ENCODE data around the gene CRYBB1. TPM values are rescaled to one million over a fixed set of nuclear protein-coding genes. Genes with fewer than 3 reads are reported as not detected.

CRYBB1 gene
- not detected for total RNA-seq

GRCh38 chr22:26617271-26618199 lies at the start of gene CRYBB1:
CRYBB1 (minus strand) TSS chr22:26618027; CDS start chr22:26616319, 1,708 bp downstream.
- Mint-ChIP-seq H3K4me3 (no peak within 1 kb of the TSS), H3K9me3 (no peaks in the 10 kb centered on the region), H3K27me3 (no peaks in the 10 kb centered on the region), H3K36me3 (no peaks in the 10 kb centered on the region), H3K27ac (peak within 1 kb of the TSS; percentile 1 to 53), H3K4me1 (ENCODE audit: low read depth in 2 of 2) (peaks cover 26 to 36% of the 10 kb centered on the region in 2 donors)
- DNase-seq (ENCODE audit: low spot score) (no peak), ATAC-seq (no peak)

- H3K4me3 Mint-ChIP-seq = no peak overlapping the region
- H3K27me3 Mint-ChIP-seq = no peaks in the 10 kb centered on the region
- H3K9me3 Mint-ChIP-seq = no peaks in the 10 kb centered on the region
- no peak for ATAC-seq
- H3K4me1 Mint-ChIP-seq (ENCODE audit: low read depth in 2 of 2) = peaks cover 58 to 60% of the 10 kb centered on the region in 2 donors
- no peaks in the 10 kb centered on the region for H3K36me3 Mint-ChIP-seq
- DNase-seq (ENCODE audit: low spot score) = no peak
- H3K27ac Mint-ChIP-seq = peak overlapping the region; percentile 90 to 98
These were observed 49.3 kb upstream of the CRYBB1 start for GRCh38 chr22:26667140-26667539.

- Mint-ChIP-seq H3K27ac (peak overlapping the region; percentile 95 to 97), H3K4me3 (peak overlapping the region; percentile 88), H3K4me1 (ENCODE audit: low read depth in 2 of 2) (peaks cover 49 to 51% of the 10 kb centered on the region in 2 donors)
These were observed 48.0 kb upstream of the CRYBB1 start for GRCh38 chr22:26665813-26666231.

GRCh38 chr22:26663374-26663923 lies 45.6 kb upstream of the CRYBB1 start:
- ATAC-seq (no peak), DNase-seq (ENCODE audit: low spot score) (no peak)

More at GRCh38 chr22:26665813-26666231, 48.0 kb upstream of the CRYBB1 start:
- H3K36me3 Mint-ChIP-seq = no peaks in the 10 kb centered on the region
- no peaks in the 10 kb centered on the region for H3K27me3 Mint-ChIP-seq
- no peaks in the 10 kb centered on the region for H3K9me3 Mint-ChIP-seq
- ATAC-seq = peak; percentile 28 to 34
- no peak for DNase-seq (ENCODE audit: low spot score)

GRCh38 chr22:26662160-26662559 lies 44.3 kb upstream of the CRYBB1 start:
- H3K27ac Mint-ChIP-seq = peak overlapping the region; percentile 49 to 63
- no peaks in the 10 kb centered on the region for H3K9me3 Mint-ChIP-seq
- H3K27me3 Mint-ChIP-seq = no peaks in the 10 kb centered on the region
- H3K4me1 Mint-ChIP-seq (ENCODE audit: low read depth in 2 of 2) = peaks cover 46 to 48% of the 10 kb centered on the region in 2 donors
- no peak overlapping the region for H3K4me3 Mint-ChIP-seq
- H3K36me3 Mint-ChIP-seq = no peaks in the 10 kb centered on the region
- ATAC-seq = no peak
- DNase-seq (ENCODE audit: low spot score) = no peak

More at GRCh38 chr22:26663374-26663923, 45.6 kb upstream of the CRYBB1 start:
- H3K4me3 Mint-ChIP-seq = no peak overlapping the region
- no peaks in the 10 kb centered on the region for H3K36me3 Mint-ChIP-seq
- no peaks in the 10 kb centered on the region for H3K9me3 Mint-ChIP-seq
- H3K4me1 Mint-ChIP-seq (ENCODE audit: low read depth in 2 of 2) = peaks cover 40 to 42% of the 10 kb centered on the region in 2 donors
- H3K27me3 Mint-ChIP-seq = no peaks in the 10 kb centered on the region
- peak overlapping the region; percentile 95 to 97 for H3K27ac Mint-ChIP-seq

- Mint-ChIP-seq H3K27me3 (no peaks in the 10 kb centered on the region), H3K4me3 (no peak overlapping the region), H3K27ac (no peak overlapping the region), H3K9me3 (no peaks in the 10 kb centered on the region), H3K4me1 (ENCODE audit: low read depth in 2 of 2) (peaks cover 45 to 47% of the 10 kb centered on the region in 2 donors), H3K36me3 (no peaks in the 10 kb centered on the region)
- ATAC-seq = no peak
- no peak for DNase-seq (ENCODE audit: low spot score)
These were observed 43.2 kb upstream of the CRYBB1 start for GRCh38 chr22:26660961-26661578.

GRCh38 chr22:26660356-26660755 lies 42.5 kb upstream of the CRYBB1 start:
- Mint-ChIP-seq H3K4me1 (ENCODE audit: low read depth in 2 of 2) (peaks cover 38 to 40% of the 10 kb centered on the region in 2 donors), H3K27me3 (no peaks in the 10 kb centered on the region), H3K36me3 (no peaks in the 10 kb centered on the region), H3K9me3 (no peaks in the 10 kb centered on the region), H3K4me3 (no peak overlapping the region), H3K27ac (no peak overlapping the region)
- ATAC-seq (no peak), DNase-seq (ENCODE audit: low spot score) (no peak)

GRCh38 chr22:26658671-26659478 lies 41.0 kb upstream of the CRYBB1 start:
- peaks cover 25 to 26% of the 10 kb centered on the region in 2 donors for H3K4me1 Mint-ChIP-seq (ENCODE audit: low read depth in 2 of 2)
- peak; percentile 89 for ATAC-seq

GRCh38 chr22:26658161-26658560 lies 40.3 kb upstream of the CRYBB1 start:
- DNase-seq (ENCODE audit: low spot score) (no peak), ATAC-seq (peak in 1 of 2 donors; percentile 13)
- peak overlapping the region; percentile 89 for H3K4me3 Mint-ChIP-seq
- H3K27ac Mint-ChIP-seq = peak overlapping the region; percentile 40 to 54
- no peaks in the 10 kb centered on the region for H3K27me3 Mint-ChIP-seq
- peaks cover 25 to 26% of the 10 kb centered on the region in 2 donors for H3K4me1 Mint-ChIP-seq (ENCODE audit: low read depth in 2 of 2)
- H3K9me3 Mint-ChIP-seq = no peaks in the 10 kb centered on the region
- no peaks in the 10 kb centered on the region for H3K36me3 Mint-ChIP-seq

More at GRCh38 chr22:26658671-26659478, 41.0 kb upstream of the CRYBB1 start:
- no peaks in the 10 kb centered on the region for H3K9me3 Mint-ChIP-seq
- peak overlapping the region; percentile 89 for H3K4me3 Mint-ChIP-seq
- peak overlapping the region; percentile 40 to 54 for H3K27ac Mint-ChIP-seq
- peak; percentile 85 for DNase-seq (ENCODE audit: low spot score)
- H3K36me3 Mint-ChIP-seq = no peaks in the 10 kb centered on the region
- no peaks in the 10 kb centered on the region for H3K27me3 Mint-ChIP-seq

GRCh38 chr22:26656891-26657851 lies 39.3 kb upstream of the CRYBB1 start, which contains the start of gene MIAT:
MIAT (plus strand) TSS chr22:26657588.
- H3K9me3 Mint-ChIP-seq = no peaks in the 10 kb centered on the region
- H3K4me3 Mint-ChIP-seq = peak within 1 kb of the TSS; percentile 89
- ATAC-seq = peak; percentile 84 to 86
- H3K27me3 Mint-ChIP-seq = no peaks in the 10 kb centered on the region
- H3K4me1 Mint-ChIP-seq (ENCODE audit: low read depth in 2 of 2) = peaks cover 22 to 25% of the 10 kb centered on the region in 2 donors
- H3K36me3 Mint-ChIP-seq = no peaks in the 10 kb centered on the region
- DNase-seq (ENCODE audit: low spot score) = peak; percentile 77
- peak within 1 kb of the TSS; percentile 40 to 54 for H3K27ac Mint-ChIP-seq

- no peaks in the 10 kb centered on the region for H3K9me3 Mint-ChIP-seq
- peaks cover 25 to 41% of the 10 kb centered on the region in 2 donors for H3K4me1 Mint-ChIP-seq (ENCODE audit: low read depth in 2 of 2)
- H3K27ac Mint-ChIP-seq = no peak overlapping the region
- ATAC-seq (no peak), DNase-seq (ENCODE audit: low spot score) (peak; percentile 23)
- H3K36me3 Mint-ChIP-seq = no peaks in the 10 kb centered on the region
- H3K4me3 Mint-ChIP-seq = no peak overlapping the region
- peaks cover 0 to 3% of the 10 kb centered on the region in 2 donors for H3K27me3 Mint-ChIP-seq
These were observed 34.0 kb upstream of the CRYBB1 start for GRCh38 chr22:26651815-26652214.

- peak overlapping the region; percentile 11 to 33 for H3K27ac Mint-ChIP-seq
- no peak overlapping the region for H3K4me3 Mint-ChIP-seq
- no peak for DNase-seq (ENCODE audit: low spot score)
- peaks cover 34 to 50% of the 10 kb centered on the region in 2 donors for H3K4me1 Mint-ChIP-seq (ENCODE audit: low read depth in 2 of 2)
- no peak for ATAC-seq
- no peaks in the 10 kb centered on the region for H3K36me3 Mint-ChIP-seq
- H3K9me3 Mint-ChIP-seq = no peaks in the 10 kb centered on the region
- peaks cover 0 to 3% of the 10 kb centered on the region in 2 donors for H3K27me3 Mint-ChIP-seq
These were observed 33.0 kb upstream of the CRYBB1 start for GRCh38 chr22:26650722-26651421.
